Epithelial cell of proximal tubule (primary cell): Measurements from ENCODE around the gene HTR6. TPM values are rescaled to one million over a fixed set of nuclear protein-coding genes. Genes with fewer than 3 reads are reported as not detected.
A peak's percentile ranks its signal among the peaks of the same experiment; 100 is the strongest.

Source experiments
- DNase-seq: peaks from one replicate; pipeline ENCODE4 v3.0.0-alpha.2; 2011; ENCODE audit warnings: low read depth
- H3K4me3 ChIP-seq: 2 replicates; pipeline ENCODE4 v1.5.1; 2011; ENCODE audit warnings: low read depth, mild to moderate bottlenecking, low read length
- CTCF ChIP-seq: conservative IDR thresholded peaks from 2 replicates; pipeline ENCODE4 v1.5.1; 2012; ENCODE audit warnings: low read depth, mild to moderate bottlenecking, low read length
- total RNA-seq: library from RNA; depleted of rRNA; stranded (reverse); fragments of >200 nt; gene quantifications from 2 replicates; pipeline ENCODE4 v1.2.3, GENCODE V29; 2015

The HTR6 gene
- total RNA-seq, 1 donor from 2014 or later: not detected

DNA sequence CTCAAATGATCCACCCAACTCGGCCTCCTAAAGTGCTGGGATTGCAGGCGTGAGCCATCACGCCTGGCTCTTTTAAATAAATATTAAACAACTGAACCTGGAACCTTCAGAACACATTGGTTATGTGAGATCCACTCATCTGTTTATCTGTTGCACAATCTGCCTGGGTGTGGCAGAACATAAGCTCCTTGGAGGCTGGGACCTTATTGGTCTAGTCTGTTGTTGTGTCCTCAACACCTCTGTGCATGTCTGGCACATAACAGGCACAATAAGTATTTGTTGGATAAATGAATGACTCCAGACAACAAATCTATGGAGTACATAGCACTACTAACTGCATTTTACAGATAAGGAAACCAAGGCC is 24.7 kb upstream of the HTR6 start:
- no peak for TF ChIP-seq CTCF
- no peak for DNase-seq
- H3K4me3 ChIP-seq: no peak overlapping the region

GRCh38 chr1:19640363-19641316 is 24.0 kb upstream of the HTR6 start:
- DNase-seq: no peak
- no peak overlapping the region for H3K4me3 ChIP-seq
- TF ChIP-seq CTCF: peak; percentile 3

DNA sequence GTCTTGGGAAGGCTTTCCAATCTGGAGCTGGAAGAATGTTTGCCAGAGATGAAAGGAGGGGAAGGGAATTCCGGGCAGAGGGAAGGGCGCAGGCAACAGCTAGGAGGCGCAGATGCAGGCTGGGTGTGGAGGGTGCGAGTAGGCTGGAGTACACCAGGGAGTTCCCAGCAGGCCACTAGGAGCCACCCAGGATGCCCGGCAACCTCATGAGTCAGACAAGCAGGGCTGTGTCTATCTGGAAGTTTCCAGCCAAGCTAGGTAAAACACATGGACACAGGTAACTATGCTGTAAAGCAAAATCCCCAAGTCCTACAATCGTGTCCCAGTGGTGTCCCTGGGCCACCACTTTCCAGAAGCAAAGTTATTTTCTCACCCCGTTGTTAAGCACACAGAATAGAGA is 21.6 kb upstream of the HTR6 start:
- peak; percentile 37 for TF ChIP-seq CTCF
- DNase-seq: no peak
- H3K4me3 ChIP-seq: peak overlapping the region; percentile 69

- H3K4me3 ChIP-seq: peak within 1 kb of the TSS; percentile 69
- no peak for DNase-seq
- no peak for TF ChIP-seq CTCF
These were observed 20.9 kb upstream of the HTR6 start, which contains the start of gene NBL1 for GRCh38 chr1:19643602-19644394. NBL1 (plus strand) TSS chr1:19644311; CDS start chr1:19655031, 10,720 bp downstream.

GRCh38 chr1:19644395-19644680 is 20.3 kb upstream of the HTR6 start:
- no peak for TF ChIP-seq CTCF
- peak overlapping the region; percentile 69 for H3K4me3 ChIP-seq
- DNase-seq: no peak

- DNase-seq: no peak
These were observed 19.8 kb upstream of the HTR6 start for GRCh38 chr1:19644681-19645410.

More at GRCh38 chr1:19644681-19645410, 19.8 kb upstream of the HTR6 start:
- no peak for TF ChIP-seq CTCF
- H3K4me3 ChIP-seq: peak overlapping the region; percentile 69
